Chondrocyte (in vitro differentiated cells): ENCODE measurements around the gene HNRNPR. TPM values are rescaled to one million over a fixed set of nuclear protein-coding genes. Genes with fewer than 3 reads are reported as not detected.
"Not testable (repeated sequence)": the region's sequence is repeated elsewhere in the genome, so short reads cannot be mapped to it uniquely, and the experiment has no call there.

ENCODE experiments used
- DNase-seq: peaks from one replicate; pipeline ENCODE4 v3.0.0; 2021; ENCODE audit warnings: mixed read lengths, low spot score
- H3K27ac Mint-ChIP-seq: one replicate; pipeline ENCODE4 v1.8.0; 2021; ENCODE audit warnings: mild to moderate bottlenecking, moderate library complexity, mixed read lengths; ENCODE audit not compliant: unreplicated experiment
- H3K27me3 Mint-ChIP-seq: 2 replicates; pipeline ENCODE4 v1.8.0; 2021; ENCODE audit warnings: low read depth, mixed read lengths
- H3K36me3 Mint-ChIP-seq: 2 replicates; pipeline ENCODE4 v1.8.0; 2021; ENCODE audit warnings: low read depth, mixed read lengths
- H3K4me1 Mint-ChIP-seq: 2 replicates; pipeline ENCODE4 v1.8.0; 2021; ENCODE audit warnings: low read depth, mild to moderate bottlenecking, mixed read lengths
- H3K4me3 Mint-ChIP-seq: one replicate; pipeline ENCODE4 v1.8.0; 2021; ENCODE audit warnings: mild to moderate bottlenecking, moderate library complexity, mixed read lengths; ENCODE audit not compliant: unreplicated experiment
- H3K9me3 Mint-ChIP-seq: 2 replicates; pipeline ENCODE4 v1.8.0; 2021; ENCODE audit warnings: low read depth, mixed read lengths
- total RNA-seq: library from RNA; stranded (reverse); gene quantifications from 3 replicates; pipeline ENCODE4 v1.2.1, GENCODE V29; 2021
- TF ChIP-seq, protein P1 (sequence below): fragments of 200-600 bp; sonication (generic); IDR thresholded peaks from 2 replicates; pipeline ENCODE4 v1.5.0; 2021; ENCODE audit warnings: antibody characterized with exemption, mild to moderate bottlenecking, moderate library complexity

Gene HNRNPR
- total RNA-seq, 1 donor from 2014 or later = 91.3 TPM

GRCh38 chr1:23278717-23279116 lies 65.4 kb downstream of the HNRNPR start:
- DNase-seq = no peak
- H3K9me3 Mint-ChIP-seq = no peaks in the 10 kb centered on the region
- H3K36me3 Mint-ChIP-seq = peaks cover 10% of the 10 kb centered on the region
- peaks cover 50% of the 10 kb centered on the region for H3K4me1 Mint-ChIP-seq
- no peak overlapping the region for H3K4me3 Mint-ChIP-seq
- TF ChIP-seq, protein P1, sequence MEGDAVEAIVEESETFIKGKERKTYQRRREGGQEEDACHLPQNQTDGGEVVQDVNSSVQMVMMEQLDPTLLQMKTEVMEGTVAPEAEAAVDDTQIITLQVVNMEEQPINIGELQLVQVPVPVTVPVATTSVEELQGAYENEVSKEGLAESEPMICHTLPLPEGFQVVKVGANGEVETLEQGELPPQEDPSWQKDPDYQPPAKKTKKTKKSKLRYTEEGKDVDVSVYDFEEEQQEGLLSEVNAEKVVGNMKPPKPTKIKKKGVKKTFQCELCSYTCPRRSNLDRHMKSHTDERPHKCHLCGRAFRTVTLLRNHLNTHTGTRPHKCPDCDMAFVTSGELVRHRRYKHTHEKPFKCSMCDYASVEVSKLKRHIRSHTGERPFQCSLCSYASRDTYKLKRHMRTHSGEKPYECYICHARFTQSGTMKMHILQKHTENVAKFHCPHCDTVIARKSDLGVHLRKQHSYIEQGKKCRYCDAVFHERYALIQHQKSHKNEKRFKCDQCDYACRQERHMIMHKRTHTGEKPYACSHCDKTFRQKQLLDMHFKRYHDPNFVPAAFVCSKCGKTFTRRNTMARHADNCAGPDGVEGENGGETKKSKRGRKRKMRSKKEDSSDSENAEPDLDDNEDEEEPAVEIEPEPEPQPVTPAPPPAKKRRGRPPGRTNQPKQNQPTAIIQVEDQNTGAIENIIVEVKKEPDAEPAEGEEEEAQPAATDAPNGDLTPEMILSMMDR = no peak
- no peak overlapping the region for H3K27ac Mint-ChIP-seq
- H3K27me3 Mint-ChIP-seq = no peaks in the 10 kb centered on the region

- H3K27ac Mint-ChIP-seq = peak overlapping the region; percentile 41
- H3K4me3 Mint-ChIP-seq = no peak overlapping the region
- no peak for DNase-seq
- peaks cover 10% of the 10 kb centered on the region for H3K36me3 Mint-ChIP-seq
- H3K9me3 Mint-ChIP-seq = no peaks in the 10 kb centered on the region
- H3K27me3 Mint-ChIP-seq = no peaks in the 10 kb centered on the region
- H3K4me1 Mint-ChIP-seq = peaks cover 44% of the 10 kb centered on the region
- TF ChIP-seq, protein P1 = no peak
Measured at GRCh38 chr1:23276531-23276930, 67.6 kb downstream of the HNRNPR start.

DNA sequence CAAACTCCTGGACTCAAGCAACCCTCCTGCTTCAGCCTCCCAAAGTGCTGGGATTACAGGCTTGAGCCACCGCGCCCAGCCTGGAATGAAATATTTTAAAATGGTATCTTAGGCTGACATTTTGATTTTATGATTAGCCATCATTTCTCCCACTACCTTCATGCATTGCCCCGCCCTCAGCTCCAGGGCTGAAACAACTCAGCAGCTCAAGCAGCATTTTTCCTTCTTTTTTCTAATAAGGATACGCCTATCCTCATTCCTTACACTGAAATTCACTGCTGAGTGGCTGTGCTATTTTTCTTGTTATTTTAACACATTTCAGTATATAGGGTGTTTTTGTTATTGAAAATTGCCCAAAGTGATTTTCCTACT lies 70.0 kb downstream of the HNRNPR start:
- Mint-ChIP-seq H3K27me3 (no peaks in the 10 kb centered on the region), H3K36me3 (peaks cover 2% of the 10 kb centered on the region), H3K4me1 (peaks cover 41% of the 10 kb centered on the region), H3K27ac (peak overlapping the region; percentile 75), H3K4me3 (no peak overlapping the region), H3K9me3 (no peaks in the 10 kb centered on the region)
- TF ChIP-seq, protein P1 = no peak
- no peak for DNase-seq

- H3K36me3 Mint-ChIP-seq = no peaks in the 10 kb centered on the region
- peaks cover 36% of the 10 kb centered on the region for H3K4me1 Mint-ChIP-seq
- no peak for DNase-seq
- no peak overlapping the region for H3K4me3 Mint-ChIP-seq
- TF ChIP-seq, protein P1 = no peak
- H3K27ac Mint-ChIP-seq = peak overlapping the region; percentile 75
- H3K9me3 Mint-ChIP-seq = no peaks in the 10 kb centered on the region
- H3K27me3 Mint-ChIP-seq = no peaks in the 10 kb centered on the region
Measured at GRCh38 chr1:23273450-23274133, 70.5 kb downstream of the HNRNPR start.

DNA sequence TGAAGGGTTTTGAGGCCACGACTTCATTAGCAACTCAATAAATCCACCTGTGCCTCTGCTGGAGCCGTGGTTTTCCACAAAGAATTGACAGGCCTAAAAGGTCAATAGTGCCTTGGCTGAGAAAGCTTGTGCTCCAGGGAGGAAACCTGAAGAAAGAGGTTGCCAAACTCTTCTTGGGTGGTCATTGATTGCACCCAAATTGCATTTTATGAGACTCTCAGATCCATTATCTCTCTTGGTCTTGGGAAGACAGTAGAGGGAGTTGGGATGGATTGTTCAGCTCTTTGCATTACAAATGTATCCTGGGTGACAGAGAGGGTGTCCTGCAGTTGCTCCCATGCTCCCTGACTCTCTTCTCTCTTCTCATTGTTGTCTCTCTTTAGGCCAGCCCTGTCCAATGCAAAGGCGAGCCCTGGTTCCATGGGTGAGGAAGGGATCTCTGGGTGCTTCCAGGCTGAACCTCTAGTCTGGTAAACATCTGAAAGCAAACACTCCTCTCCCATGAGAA lies 80.7 kb downstream of the HNRNPR start:
- no peak overlapping the region for H3K27ac Mint-ChIP-seq
- no peaks in the 10 kb centered on the region for H3K9me3 Mint-ChIP-seq
- H3K36me3 Mint-ChIP-seq = no peaks in the 10 kb centered on the region
- no peak for DNase-seq
- no peaks in the 10 kb centered on the region for H3K4me1 Mint-ChIP-seq
- H3K27me3 Mint-ChIP-seq = no peaks in the 10 kb centered on the region
- H3K4me3 Mint-ChIP-seq = no peak overlapping the region
- TF ChIP-seq, protein P1 = no peak

DNA sequence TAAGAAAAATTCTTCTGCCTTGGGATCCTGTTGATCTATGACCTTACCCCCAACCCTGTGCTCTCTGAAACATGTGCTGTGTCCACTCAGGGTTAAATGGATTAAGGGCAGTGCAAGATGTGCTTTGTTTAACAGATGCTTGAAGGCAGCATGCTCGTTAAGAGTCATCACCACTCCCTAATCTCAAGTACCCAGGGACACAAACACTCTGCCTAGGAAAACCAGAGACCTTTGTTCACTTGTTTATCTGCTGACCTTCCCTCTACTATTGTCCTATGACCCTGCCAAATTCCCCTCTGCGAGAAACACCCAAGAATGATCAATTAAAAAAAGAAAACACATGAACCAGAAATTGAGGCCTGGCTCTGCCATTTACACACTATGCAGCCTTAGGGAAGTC lies 86.0 kb downstream of the HNRNPR start:
- H3K4me3 Mint-ChIP-seq, H3K27ac Mint-ChIP-seq, H3K27me3 Mint-ChIP-seq, H3K9me3 Mint-ChIP-seq, DNase-seq, H3K36me3 Mint-ChIP-seq, H3K4me1 Mint-ChIP-seq: not testable (repeated sequence)

DNA sequence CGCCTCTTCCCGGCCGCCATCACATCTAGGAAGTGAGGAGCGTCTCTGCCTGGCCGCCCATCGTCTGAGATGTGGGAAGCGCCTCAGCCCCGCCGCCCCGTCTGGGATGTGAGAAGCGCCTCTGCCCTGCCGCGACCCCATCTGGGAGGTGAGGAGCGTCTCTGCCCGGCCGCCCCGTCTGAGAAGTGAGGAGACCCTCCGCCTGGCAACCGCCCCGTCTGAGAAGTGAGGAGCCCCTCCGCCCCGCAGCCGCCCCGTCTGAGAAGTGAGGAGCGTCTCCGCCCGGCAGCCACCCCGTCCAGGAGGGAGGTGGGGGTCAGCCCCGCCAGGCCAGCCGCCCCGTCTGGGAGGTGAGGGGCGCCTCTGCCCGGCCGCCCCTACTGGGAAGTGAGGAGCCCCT lies 86.7 kb downstream of the HNRNPR start:
- not testable (repeated sequence) for H3K4me1 Mint-ChIP-seq, H3K27ac Mint-ChIP-seq, H3K9me3 Mint-ChIP-seq, H3K4me3 Mint-ChIP-seq, H3K36me3 Mint-ChIP-seq, DNase-seq, H3K27me3 Mint-ChIP-seq
